HG03064 (cell line): ENCODE results near the gene NID2.

Experiments used
- ATAC-seq: cut with Tn5 transposase; IDR thresholded peaks from one replicate; pipeline ENCODE4 v1.9.1; 2021; ENCODE audit warnings: low read depth; ENCODE audit not compliant: unreplicated experiment

NID2 gene

DNA sequence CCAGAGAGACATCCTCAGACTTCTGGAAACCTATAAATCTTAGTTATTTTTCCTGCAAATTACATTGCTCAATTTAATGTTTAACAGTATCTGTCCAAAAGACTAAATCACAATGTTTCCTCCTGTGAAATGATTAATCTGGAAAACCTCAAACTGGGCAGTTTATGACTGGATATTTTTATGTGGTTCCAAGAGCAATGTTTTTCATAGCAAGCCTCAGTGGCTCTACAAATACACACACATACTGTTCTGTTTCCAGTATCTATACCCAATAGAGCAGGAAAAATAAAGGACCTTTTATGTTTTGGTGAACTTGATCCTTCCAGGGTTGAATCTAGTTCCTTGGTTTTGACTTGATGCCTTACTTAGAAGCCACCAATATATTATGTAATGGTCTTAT lies 9.2 kb downstream of the NID2 start:
- ATAC-seq: no peak

DNA sequence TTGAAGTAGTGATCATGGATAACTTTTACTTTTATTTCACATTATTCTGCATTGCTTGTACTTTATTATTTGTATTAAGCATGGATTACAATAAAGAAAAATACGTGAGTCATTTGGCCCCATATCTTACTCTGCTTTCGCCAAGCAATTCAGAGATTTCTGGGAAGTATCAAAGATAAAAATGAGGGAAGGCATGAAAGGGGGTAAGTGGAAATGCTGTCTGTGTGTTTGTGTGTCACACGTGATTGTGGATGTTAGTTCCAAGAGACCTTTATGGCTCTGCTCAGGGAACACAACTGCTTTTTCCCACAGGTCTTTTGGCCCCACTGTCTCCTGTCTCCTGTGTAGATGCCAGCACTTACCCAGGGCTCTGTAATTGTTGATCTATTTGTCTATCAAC lies 10.5 kb downstream of the NID2 start:
- no peak for ATAC-seq

GRCh38 chr14:52055167-52055566 lies 13.7 kb downstream of the NID2 start:
- ATAC-seq: no peak

GRCh38 chr14:52054678-52055077 lies 14.2 kb downstream of the NID2 start:
- ATAC-seq: no peak

- ATAC-seq: no peak
Measured at GRCh38 chr14:52053044-52053443, 15.8 kb downstream of the NID2 start.

DNA sequence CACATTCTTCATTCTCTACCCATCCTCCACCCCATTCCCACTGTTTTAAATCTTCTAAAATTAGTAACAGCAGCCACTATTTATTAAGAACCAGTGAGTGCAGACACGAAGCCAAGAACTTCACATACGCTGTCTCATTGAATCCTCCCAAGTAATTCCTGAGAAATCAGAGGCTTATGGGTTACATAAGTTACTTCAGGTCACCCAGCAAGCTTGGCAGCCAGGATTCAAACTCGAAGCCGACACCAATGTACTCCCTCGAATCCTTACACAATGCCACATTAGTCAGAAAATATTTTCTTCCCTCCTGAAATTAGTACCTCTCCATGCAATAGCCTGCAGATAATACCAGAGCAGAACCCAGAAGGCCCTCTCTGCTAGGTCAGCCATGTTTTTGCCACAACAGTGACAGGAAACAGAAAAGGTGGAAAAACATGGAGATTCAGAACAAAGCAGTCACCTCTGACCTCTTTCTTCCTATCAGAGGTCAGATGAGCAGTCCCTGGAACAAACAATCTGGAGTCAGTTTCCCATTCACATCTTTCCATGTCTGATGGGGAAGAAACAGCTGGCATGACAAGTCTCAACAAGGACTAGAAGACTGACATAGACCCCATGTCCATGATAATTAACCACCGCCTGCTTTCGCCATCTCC lies 16.4 kb downstream of the NID2 start:
- no peak for ATAC-seq

DNA sequence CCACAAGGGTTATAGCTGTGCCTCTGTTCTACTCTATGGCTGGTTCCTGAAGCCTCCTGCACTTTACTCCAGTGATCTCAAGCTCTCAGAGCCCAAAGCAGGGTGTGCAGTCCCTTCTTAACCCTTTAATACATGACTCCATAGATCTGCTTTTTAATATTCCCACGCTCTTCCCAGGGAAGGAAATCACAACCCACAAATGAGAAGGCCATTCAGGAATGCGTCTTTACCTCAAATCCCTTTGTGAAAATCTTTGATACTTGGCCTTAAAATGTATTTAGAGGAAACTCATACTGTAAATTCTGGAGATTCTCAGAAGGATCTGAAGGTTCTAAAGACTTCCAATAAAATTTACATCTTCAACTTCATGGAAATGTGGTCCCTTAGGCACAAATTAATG lies 17.0 kb downstream of the NID2 start:
- no peak for ATAC-seq

DNA sequence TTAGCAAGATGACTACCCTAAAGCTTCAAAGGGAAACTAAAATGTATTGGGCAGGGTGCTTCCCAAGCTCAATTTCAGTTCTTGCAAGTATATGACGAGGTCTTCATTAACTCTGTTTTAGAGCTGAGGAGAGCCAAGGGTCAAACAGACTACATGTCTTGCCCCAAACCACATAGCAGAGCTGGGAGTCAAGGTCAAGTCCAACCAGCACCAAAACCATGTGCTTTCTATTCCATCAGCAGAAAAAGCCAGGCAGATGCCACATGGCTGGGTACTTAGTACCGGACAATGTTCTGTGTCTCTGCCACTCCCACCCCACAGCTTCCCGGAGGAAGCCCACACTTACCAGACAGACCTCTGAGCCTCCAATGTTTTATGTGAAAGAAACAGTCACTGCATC lies 17.6 kb downstream of the NID2 start:
- ATAC-seq: no peak

- ATAC-seq: no peak
Measured at GRCh38 chr14:52049721-52050588, 18.9 kb downstream of the NID2 start.

DNA sequence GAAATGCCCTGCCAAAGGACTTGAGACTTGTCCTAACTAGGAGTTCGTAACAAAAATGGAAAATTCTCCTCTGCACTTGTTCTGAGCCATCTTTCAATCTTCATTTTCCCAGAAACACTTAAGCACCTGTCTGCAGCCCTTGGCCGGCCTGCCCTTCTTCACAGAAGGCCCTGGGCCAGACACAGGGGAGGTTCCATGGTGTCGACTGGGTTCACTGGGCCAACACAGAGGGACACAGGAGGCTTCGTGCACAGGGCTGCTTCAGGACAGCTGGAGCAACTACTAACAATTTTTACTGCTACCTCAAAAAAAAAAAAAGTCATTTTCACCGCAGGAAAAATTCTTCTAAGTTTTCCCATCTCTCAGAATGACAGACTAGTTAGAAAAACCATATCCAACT lies 19.6 kb downstream of the NID2 start:
- no peak for ATAC-seq

- ATAC-seq: no peak
Measured at GRCh38 chr14:52048641-52049204, 20.1 kb downstream of the NID2 start.

DNA sequence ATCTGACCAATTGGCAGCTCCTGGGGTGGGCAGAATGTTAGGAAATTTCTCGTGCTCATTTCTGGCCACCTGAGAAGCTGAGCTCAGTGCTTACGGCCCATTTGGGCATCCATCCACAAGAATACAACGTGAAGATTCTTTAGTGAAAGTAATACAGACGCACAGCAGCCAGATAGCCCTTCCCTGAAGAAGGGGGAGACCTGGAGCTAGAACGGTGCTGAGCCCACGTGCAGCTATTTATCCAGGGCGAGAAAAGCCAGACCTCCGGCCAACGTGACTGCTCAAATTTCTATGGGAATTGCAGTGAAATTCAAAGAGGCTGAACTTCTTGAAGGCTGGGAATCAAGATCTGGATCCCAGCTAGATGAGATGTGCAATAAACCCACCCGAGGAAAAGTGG lies 20.7 kb downstream of the NID2 start:
- ATAC-seq: no peak

DNA sequence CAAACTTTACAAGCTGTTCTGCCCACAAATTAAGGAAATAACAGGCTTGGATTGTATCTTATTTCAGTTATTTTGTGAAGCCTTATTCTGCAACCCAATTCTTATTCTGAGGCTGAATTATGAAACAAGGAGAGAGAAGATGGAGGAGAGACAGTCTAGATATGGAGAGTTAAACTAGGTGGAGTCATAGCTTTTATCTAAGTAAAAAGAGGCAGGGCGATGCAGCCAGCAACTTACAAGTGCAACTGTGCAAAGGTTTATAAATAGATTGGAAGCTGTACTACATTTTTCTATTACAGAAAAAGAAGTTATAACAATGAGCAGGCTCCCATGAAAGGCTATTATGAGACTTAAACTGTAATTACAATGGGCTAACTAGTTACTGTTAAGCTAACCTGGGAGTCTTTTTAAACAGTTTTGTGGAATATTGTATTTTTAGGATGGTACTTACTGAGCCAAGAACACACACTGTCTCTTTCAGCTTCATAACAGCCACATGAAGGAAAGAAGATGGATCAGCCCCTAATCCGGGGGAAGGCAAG lies 22.4 kb downstream of the NID2 start:
- ATAC-seq: no peak

DNA sequence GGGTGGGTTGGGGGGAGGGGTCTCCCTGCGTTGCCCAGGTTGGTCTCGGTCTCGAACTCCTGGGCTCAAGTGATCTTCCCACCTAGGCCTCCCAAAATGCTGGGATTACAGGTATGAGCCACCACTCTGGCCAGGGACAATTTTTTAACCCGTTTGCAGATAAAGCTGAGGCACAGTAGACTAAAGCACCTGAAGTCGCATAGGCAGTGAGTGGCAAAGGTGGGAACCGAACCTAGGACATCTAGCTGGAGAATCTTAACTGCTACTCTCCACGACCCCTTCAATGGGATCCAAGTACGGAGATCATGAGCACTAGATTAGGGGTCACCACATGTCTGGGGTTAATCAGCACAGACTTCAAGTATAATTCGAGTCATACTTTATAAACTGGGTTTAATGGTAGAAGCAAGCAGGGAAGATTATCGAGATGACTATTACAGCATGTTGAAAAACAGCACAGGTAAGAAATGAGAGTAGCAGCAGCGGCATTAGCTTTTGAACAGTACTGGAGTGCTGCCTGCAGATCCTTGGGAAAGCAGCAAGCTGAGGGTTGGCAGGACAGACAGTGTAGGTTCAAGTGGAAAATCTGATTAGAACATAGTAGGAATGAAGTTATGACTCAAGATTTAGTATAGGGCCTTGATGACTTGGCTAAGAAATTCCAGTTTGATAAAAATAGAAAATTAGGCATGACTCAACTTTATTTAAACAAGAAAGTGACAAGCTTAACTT lies 23.9 kb downstream of the NID2 start:
- no peak for ATAC-seq

- ATAC-seq: no peak
Measured at GRCh38 chr14:52043690-52044089, 25.2 kb downstream of the NID2 start.

DNA sequence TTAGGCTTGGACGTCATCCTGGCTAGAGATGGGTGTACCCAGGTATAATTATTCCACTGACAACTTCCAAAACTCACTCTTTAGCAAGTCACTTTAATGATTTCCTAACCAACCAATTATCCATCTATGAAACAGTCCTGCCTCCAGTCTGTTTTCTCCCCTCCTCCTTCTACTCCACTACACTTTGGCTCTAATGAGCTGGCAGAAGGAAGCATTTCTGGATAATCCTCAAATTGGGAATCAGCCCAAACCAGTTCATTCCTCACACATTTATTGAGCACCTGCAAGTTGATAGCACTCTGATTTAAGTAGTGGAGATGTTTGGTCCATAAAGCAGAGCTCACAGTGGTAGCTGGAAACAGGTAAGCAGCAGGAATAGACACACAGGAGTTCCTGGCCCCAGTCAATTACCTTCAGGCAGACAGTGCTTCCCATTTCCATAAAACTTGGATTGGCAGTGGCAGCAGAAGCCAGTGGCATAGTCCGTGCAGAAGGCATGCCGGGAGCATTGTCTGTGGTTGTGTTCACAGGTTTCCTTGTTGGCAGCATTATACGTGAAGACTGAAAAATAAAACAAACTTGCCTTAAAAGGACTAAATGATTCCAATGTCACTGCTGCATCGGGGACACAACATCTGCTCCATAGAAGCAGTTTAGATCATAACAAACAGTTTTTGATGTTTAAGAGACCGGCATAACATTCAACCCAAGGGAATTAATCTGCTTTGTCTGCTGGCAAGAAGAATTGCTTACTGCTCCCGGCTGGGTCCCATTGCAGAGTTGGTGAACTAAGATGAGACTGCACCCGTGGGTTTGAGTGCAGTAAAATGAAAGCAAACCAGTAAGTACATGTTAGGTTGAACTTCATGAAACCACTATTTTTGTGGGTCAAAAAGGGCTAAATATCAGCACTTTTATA lies 26.2 kb downstream of the NID2 start:
- ATAC-seq: no peak

- no peak for ATAC-seq
Measured at GRCh38 chr14:52040598-52040997, 28.3 kb downstream of the NID2 start.

DNA sequence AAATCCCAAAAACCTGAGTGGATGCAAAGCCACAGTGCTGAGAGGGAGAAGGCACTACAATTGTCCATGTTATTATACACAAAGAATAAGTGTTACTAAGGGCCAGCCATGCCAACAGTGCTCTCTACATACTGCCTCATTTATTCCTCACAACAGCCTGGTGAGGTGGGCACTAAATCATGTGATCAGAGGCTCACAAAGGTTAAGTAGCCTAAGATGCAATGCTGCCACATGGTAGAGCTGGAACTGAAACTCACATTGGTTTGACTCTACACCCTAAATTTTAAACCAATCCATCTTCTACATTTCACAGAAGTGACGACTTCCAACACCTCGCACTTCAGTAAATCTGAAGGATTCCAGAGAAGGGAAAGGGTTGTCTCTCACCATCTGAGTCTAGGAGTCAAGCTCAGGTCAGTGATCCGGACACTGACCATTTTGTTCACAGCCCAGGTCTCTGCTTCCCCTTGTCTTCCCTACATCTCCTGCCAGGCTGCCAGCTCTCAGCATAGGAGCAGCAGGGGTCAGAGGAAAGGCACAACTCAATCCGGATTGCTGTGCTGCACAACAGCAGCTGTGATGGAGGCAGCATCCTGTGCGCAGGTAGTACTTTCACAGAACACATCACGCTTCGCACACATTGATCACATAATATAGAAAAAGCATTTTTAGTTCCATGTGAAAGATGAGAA lies 29.6 kb downstream of the NID2 start:
- ATAC-seq: no peak

DNA sequence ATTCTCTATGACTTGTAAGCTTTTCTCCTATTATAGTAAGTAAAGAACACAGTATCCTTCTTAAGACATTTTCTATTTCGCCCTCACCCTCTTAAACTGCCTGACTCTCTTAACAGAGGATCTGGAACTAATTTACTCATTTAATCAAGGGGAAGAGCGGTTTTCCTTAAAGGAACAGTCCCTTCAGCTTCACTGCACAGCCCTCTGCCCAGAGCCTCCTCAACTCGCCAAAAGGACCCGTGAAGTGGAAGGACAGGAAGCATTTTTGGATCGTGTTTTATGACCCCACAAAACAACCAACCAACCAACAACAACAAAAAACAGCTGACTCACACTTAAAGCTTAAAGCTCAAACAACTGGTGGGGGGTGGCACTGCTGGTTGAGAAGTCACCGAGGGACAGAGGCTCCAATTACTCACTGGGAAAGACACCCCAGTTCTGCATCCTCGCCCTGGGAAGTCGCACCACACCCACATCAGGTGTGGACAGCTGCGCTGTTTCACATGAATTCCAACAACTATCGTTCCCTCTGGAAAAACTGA lies 35.7 kb downstream of the NID2 start:
- no peak for ATAC-seq
